Choroid plexus epithelial cell (primary cell): ENCODE data around the gene CHMP6.

ENCODE experiments used
- DNase-seq: peaks from one replicate; pipeline ENCODE4 v3.0.0-alpha.2; 2010; ENCODE audit warnings: low read depth
- H3K4me3 ChIP-seq: 2 replicates; pipeline ENCODE4 v1.5.1; 2011; ENCODE audit warnings: low read depth, mild to moderate bottlenecking, control low read depth, low read length, moderate library complexity
- TF ChIP-seq, protein P1 (sequence below): conservative IDR thresholded peaks from 2 replicates; pipeline ENCODE4 v1.5.1; 2011; ENCODE audit warnings: low read depth, mild to moderate bottlenecking, control low read depth, inconsistent platforms, low read length, moderate library complexity

Gene CHMP6

DNA sequence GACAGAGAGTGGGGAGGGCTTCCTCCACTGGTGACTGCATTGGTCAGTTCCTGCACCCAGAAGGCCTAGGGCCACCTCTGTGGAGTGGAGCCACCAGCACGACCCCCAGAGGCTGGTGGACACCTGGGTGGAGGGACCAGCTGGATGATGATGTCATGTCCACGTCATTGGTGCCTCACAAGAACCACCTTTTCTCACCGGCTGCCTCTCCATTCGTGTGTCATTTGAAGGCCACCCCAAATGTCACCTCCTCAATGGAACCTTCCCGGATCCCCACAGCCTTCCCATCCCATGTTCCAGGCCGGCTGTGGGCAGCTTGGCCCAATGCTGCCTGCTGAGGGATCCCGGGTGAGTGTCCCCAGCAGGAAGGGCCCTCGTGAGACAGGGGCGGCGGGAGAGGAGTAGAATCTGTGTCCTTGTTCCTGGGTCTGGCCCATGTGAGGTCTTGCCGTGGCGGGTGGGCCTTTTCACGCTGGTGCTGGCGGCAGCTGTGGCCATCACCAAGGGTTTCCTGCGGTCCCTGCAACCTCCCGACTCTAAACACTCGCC lies 9.1 kb upstream of the CHMP6 start:
- H3K4me3 ChIP-seq = no peak overlapping the region
- DNase-seq = no peak
- TF ChIP-seq, protein P1, sequence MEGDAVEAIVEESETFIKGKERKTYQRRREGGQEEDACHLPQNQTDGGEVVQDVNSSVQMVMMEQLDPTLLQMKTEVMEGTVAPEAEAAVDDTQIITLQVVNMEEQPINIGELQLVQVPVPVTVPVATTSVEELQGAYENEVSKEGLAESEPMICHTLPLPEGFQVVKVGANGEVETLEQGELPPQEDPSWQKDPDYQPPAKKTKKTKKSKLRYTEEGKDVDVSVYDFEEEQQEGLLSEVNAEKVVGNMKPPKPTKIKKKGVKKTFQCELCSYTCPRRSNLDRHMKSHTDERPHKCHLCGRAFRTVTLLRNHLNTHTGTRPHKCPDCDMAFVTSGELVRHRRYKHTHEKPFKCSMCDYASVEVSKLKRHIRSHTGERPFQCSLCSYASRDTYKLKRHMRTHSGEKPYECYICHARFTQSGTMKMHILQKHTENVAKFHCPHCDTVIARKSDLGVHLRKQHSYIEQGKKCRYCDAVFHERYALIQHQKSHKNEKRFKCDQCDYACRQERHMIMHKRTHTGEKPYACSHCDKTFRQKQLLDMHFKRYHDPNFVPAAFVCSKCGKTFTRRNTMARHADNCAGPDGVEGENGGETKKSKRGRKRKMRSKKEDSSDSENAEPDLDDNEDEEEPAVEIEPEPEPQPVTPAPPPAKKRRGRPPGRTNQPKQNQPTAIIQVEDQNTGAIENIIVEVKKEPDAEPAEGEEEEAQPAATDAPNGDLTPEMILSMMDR = no peak

- no peak overlapping the region for H3K4me3 ChIP-seq
- TF ChIP-seq, protein P1 = no peak
- DNase-seq = no peak
These were observed 8.1 kb upstream of the CHMP6 start for GRCh38 chr17:80983545-80983944.

GRCh38 chr17:80984749-80985148 lies 6.9 kb upstream of the CHMP6 start:
- TF ChIP-seq, protein P1 = peak; percentile 45
- H3K4me3 ChIP-seq = no peak overlapping the region
- DNase-seq = peak; percentile 84

DNA sequence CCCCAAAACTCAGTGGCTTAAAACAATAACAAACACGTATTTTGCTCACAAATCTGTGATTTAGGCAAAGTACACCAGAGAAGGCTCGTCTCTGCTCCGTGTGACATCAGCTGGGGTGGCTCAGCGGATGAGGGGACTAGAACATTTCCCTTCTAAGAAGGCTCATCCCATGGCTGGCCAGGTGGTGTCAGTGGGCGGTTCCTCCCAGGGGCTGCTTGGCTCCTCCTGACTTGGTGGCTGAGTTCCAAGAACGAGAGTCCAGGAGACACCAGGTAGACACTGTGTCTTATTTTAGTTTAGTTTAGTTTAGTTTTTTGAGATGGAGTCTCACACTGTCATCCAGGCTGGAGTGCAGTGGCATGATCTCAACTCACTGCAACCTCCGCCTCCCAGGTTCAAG lies 5.6 kb upstream of the CHMP6 start:
- DNase-seq = no peak
- TF ChIP-seq, protein P1 = no peak
- no peak overlapping the region for H3K4me3 ChIP-seq

GRCh38 chr17:80986816-80987475 lies 4.7 kb upstream of the CHMP6 start:
- DNase-seq = no peak
- H3K4me3 ChIP-seq = no peak overlapping the region
- TF ChIP-seq, protein P1 = no peak

GRCh38 chr17:80987941-80988461 lies 3.6 kb upstream of the CHMP6 start:
- no peak overlapping the region for H3K4me3 ChIP-seq
- TF ChIP-seq, protein P1 = no peak
- DNase-seq = no peak

- TF ChIP-seq, protein P1 = no peak
- DNase-seq = no peak
- no peak overlapping the region for H3K4me3 ChIP-seq
These were observed 2.1 kb upstream of the CHMP6 start for GRCh38 chr17:80989586-80989913.
